GM21825 (cell line): ENCODE data around the gene CDC25A.

Experiments used
- ATAC-seq: cut with Tn5 transposase; IDR thresholded peaks from one replicate; pipeline ENCODE4 v1.9.1; 2021; ENCODE audit warnings: mild to moderate bottlenecking, moderate library complexity; ENCODE audit not compliant: unreplicated experiment

Gene CDC25A

GRCh38 chr3:48112108-48112791, 76.0 kb downstream of the CDC25A start:
- peak; percentile 91 for ATAC-seq

- no peak for ATAC-seq
Observed at GRCh38 chr3:48110463-48110862, 77.8 kb downstream of the CDC25A start.

GRCh38 chr3:48107227-48107626, 81.0 kb downstream of the CDC25A start:
- no peak for ATAC-seq
